Caco-2 (cell line): ENCODE measurements around the gene TTC33. TPM values are rescaled to one million over a fixed set of nuclear protein-coding genes. Genes with fewer than 3 reads are reported as not detected.

Source experiments
- BruUV-seq: library from RNA; stranded (reverse); fragments of 400-500 nt; replicated peaks from 2 replicates; lab custom pipeline; 2021; lab: Mats Ljungman, UMichigan
- CTCF ChIA-PET: fragments of 300-600 bp; sonication (Branson Sonifier 250); formaldehyde crosslinking; loops from one replicate; lab custom pipeline; 2022; ENCODE audit warnings: antibody characterized with exemption; lab: Charles Lee
- POLR2A ChIA-PET: fragments of 300-600 bp; sonication (Branson Sonifier 250); formaldehyde crosslinking; loops from one replicate; lab custom pipeline; 2022; ENCODE audit warnings: antibody characterized with exemption; lab: Charles Lee
- DNase-seq, 2 experiments: peaks; one replicate each; pipeline versions ENCODE4 v3.0.0 to v3.0.0-alpha.2; 2020 to 2022
- H3K27me3 ChIP-seq: replicated peaks from 2 replicates; pipeline ENCODE4 v1.6.0; 2011; ENCODE audit warnings: low read length; ENCODE audit not compliant: control insufficient read depth, insufficient read depth
- H3K36me3 ChIP-seq: 2 replicates; pipeline ENCODE4 v1.5.1; 2011; ENCODE audit warnings: low read length; ENCODE audit not compliant: control insufficient read depth, insufficient read depth
- H3K4me1 ChIP-seq: fragments of 250-450 bp; sonication (Bioruptor Pico); 2 replicates; pipeline ENCODE4 v1.5.1; 2020; ENCODE audit warnings: mild to moderate bottlenecking
- H3K4me3 ChIP-seq: 2 replicates; pipeline ENCODE4 v1.5.1; 2011; ENCODE audit warnings: low read depth, mild to moderate bottlenecking, control low read depth, low read length
- H3K9me3 ChIP-seq: fragments of 250-450 bp; sonication (Bioruptor Pico); 2 replicates; pipeline ENCODE4 v1.5.1; 2020; ENCODE audit warnings: mild to moderate bottlenecking, moderate library complexity
- H3K27ac Mint-ChIP-seq: one replicate; pipeline ENCODE4 v1.8.0; 2022; ENCODE audit warnings: mixed read lengths; ENCODE audit not compliant: unreplicated experiment
- H3K27me3 Mint-ChIP-seq: one replicate; pipeline ENCODE4 v1.8.0; 2022; ENCODE audit warnings: mixed read lengths; ENCODE audit not compliant: insufficient read depth, unreplicated experiment
- H3K36me3 Mint-ChIP-seq: one replicate; pipeline ENCODE4 v1.8.0; 2022; ENCODE audit warnings: mild to moderate bottlenecking, mixed read lengths; ENCODE audit not compliant: insufficient read depth, unreplicated experiment
- H3K4me1 Mint-ChIP-seq: one replicate; pipeline ENCODE4 v1.8.0; 2022; ENCODE audit warnings: low read depth, mixed read lengths; ENCODE audit not compliant: unreplicated experiment
- H3K4me3 Mint-ChIP-seq: one replicate; pipeline ENCODE4 v1.8.0; 2022; ENCODE audit warnings: mild to moderate bottlenecking, moderate library complexity, mixed read lengths; ENCODE audit not compliant: unreplicated experiment
- H3K9me3 Mint-ChIP-seq: one replicate; pipeline ENCODE4 v1.8.0; 2022; ENCODE audit warnings: mixed read lengths; ENCODE audit not compliant: unreplicated experiment
- intact Hi-C: fragments of 100-400 bp; cut with micrococcal nuclease; formaldehyde crosslinking; loops from one replicate; pipeline ENCODE4 v1.10.0; 2022; ENCODE audit not compliant: unreplicated experiment
- total RNA-seq: library from RNA; stranded (reverse); gene quantifications from 2 replicates; pipeline ENCODE4 v1.2.3, GENCODE V29; 2022
- TF ChIP-seq, protein P1 (sequence below), 2 experiments: fragments of 200-600 bp in 1 of 2; IDR thresholded peaks; 1 replicate in 1 of 2; 2 replicates in 1 of 2; pipeline versions ENCODE4 v1.5.1 to v1.8.0; 2011 to 2022; ENCODE audit warnings: antibody characterized with exemption in 1 of 2, control low read depth in 1 of 2, inconsistent platforms in 1 of 2, low read depth in 1 of 2, low read length in 1 of 2, mild to moderate bottlenecking in 1 of 2, moderate library complexity in 1 of 2; ENCODE audit not compliant: insufficient read depth in 1 of 2, severe bottlenecking in 1 of 2, unreplicated experiment in 1 of 2

Gene TTC33
- total RNA-seq, 1 experiment from 2014 or later = 8.6 TPM

- no peak overlapping the region for H3K4me3 ChIP-seq
Observed at GRCh38 chr5:40474250-40474649, 281.5 kb downstream of the TTC33 start.

GRCh38 chr5:40465416-40465815, 290.3 kb downstream of the TTC33 start:
- no TSS peak for BruUV-seq
- Mint-ChIP-seq H3K27me3 (peaks cover 2% of the 10 kb centered on the region), H3K4me3 (no peak overlapping the region), H3K27ac (no peak overlapping the region), H3K4me1 (no peaks in the 10 kb centered on the region), H3K9me3 (no peaks in the 10 kb centered on the region), H3K36me3 (no peaks in the 10 kb centered on the region)
- no peaks in the 10 kb centered on the region for H3K4me1 ChIP-seq
- no peaks in the 10 kb centered on the region for H3K9me3 ChIP-seq
- TF ChIP-seq, protein P1, sequence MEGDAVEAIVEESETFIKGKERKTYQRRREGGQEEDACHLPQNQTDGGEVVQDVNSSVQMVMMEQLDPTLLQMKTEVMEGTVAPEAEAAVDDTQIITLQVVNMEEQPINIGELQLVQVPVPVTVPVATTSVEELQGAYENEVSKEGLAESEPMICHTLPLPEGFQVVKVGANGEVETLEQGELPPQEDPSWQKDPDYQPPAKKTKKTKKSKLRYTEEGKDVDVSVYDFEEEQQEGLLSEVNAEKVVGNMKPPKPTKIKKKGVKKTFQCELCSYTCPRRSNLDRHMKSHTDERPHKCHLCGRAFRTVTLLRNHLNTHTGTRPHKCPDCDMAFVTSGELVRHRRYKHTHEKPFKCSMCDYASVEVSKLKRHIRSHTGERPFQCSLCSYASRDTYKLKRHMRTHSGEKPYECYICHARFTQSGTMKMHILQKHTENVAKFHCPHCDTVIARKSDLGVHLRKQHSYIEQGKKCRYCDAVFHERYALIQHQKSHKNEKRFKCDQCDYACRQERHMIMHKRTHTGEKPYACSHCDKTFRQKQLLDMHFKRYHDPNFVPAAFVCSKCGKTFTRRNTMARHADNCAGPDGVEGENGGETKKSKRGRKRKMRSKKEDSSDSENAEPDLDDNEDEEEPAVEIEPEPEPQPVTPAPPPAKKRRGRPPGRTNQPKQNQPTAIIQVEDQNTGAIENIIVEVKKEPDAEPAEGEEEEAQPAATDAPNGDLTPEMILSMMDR (IDR thresholded peaks at IDR 0.05; ENCODE audit: insufficient read depth in 1 of 2, low read depth in 1 of 2, low read length in 1 of 2, severe bottlenecking in 1 of 2, unreplicated experiment in 1 of 2) = no peak
- H3K27me3 ChIP-seq = no peaks in the 10 kb centered on the region
- CTCF ChIA-PET = no interaction called here
- intact Hi-C loops = no loop called here
- DNase-seq = no peak
- H3K36me3 ChIP-seq = no peaks in the 10 kb centered on the region
- POLR2A ChIA-PET = no interaction called here
- H3K4me3 ChIP-seq = no peak overlapping the region

More at GRCh38 chr5:40474250-40474649, 281.5 kb downstream of the TTC33 start:
- POLR2A ChIA-PET = no interaction called here
- H3K27me3 ChIP-seq = no peaks in the 10 kb centered on the region
- TF ChIP-seq, protein P1 (IDR thresholded peaks at IDR 0.05; ENCODE audit: insufficient read depth in 1 of 2, low read depth in 1 of 2, low read length in 1 of 2, severe bottlenecking in 1 of 2, unreplicated experiment in 1 of 2) = no peak
- intact Hi-C loops = no loop called here
- CTCF ChIA-PET = no interaction called here
- H3K9me3 Mint-ChIP-seq = peaks cover 9% of the 10 kb centered on the region
- no peaks in the 10 kb centered on the region for H3K4me1 ChIP-seq
- BruUV-seq = no TSS peak
- H3K27me3 Mint-ChIP-seq = peaks cover 23% of the 10 kb centered on the region
- no peaks in the 10 kb centered on the region for H3K9me3 ChIP-seq
- H3K4me3 Mint-ChIP-seq = no peak overlapping the region
- H3K27ac Mint-ChIP-seq = no peak overlapping the region
- no peaks in the 10 kb centered on the region for H3K36me3 Mint-ChIP-seq
- H3K4me1 Mint-ChIP-seq = no peaks in the 10 kb centered on the region
- no peaks in the 10 kb centered on the region for H3K36me3 ChIP-seq
- DNase-seq = no peak

DNA sequence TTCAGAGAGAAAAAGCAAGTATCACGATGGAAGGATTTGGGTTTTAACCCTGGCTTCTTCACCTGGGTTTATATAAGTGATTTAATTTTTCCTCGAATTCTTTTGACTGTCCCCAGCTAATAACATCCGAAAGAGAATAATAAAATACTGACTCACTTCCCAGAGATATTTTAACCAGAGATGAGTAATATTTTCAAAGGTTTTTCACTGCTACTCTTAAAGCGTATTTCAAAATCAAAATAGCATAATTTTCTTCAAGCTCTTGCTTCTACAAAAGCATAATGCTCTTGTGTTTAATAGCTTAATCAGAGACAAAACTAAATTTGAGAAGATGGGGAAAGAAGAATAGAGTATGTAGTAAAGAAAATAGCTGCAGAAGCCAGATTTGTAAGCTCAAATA, 291.2 kb downstream of the TTC33 start:
- Mint-ChIP-seq H3K9me3 (no peaks in the 10 kb centered on the region), H3K36me3 (no peaks in the 10 kb centered on the region), H3K4me3 (no peak overlapping the region), H3K27me3 (peaks cover 2% of the 10 kb centered on the region), H3K27ac (no peak overlapping the region), H3K4me1 (no peaks in the 10 kb centered on the region)
- H3K27me3 ChIP-seq = no peaks in the 10 kb centered on the region
- DNase-seq = no peak
- H3K4me1 ChIP-seq = no peaks in the 10 kb centered on the region
- no peaks in the 10 kb centered on the region for H3K9me3 ChIP-seq
- POLR2A ChIA-PET = no interaction called here
- TF ChIP-seq, protein P1 (IDR thresholded peaks at IDR 0.05; ENCODE audit: insufficient read depth in 1 of 2, low read depth in 1 of 2, low read length in 1 of 2, severe bottlenecking in 1 of 2, unreplicated experiment in 1 of 2) = no peak
- intact Hi-C loops = no loop called here
- H3K4me3 ChIP-seq = no peak overlapping the region
- H3K36me3 ChIP-seq = no peaks in the 10 kb centered on the region
- no TSS peak for BruUV-seq
- CTCF ChIA-PET = no interaction called here

Other genes with a start within 250 kb of the TTC33 start
- 0.16 TPM in 1 of 2 replicates, not detected in the other for gene PTGER4, start 76.0 kb downstream of the TTC33 start, total RNA-seq
- 64.6 and 69.2 TPM in 2 replicates for gene PRKAA1, start 42.4 kb upstream of the TTC33 start, total RNA-seq
- 1,699 and 1,723 TPM in 2 replicates for gene RPL37, start 79.3 kb upstream of the TTC33 start, total RNA-seq
- gene CARD6, start 85.4 kb upstream of the TTC33 start, total RNA-seq = 0.14 and 0.26 TPM in 2 replicates
- 0.63 TPM in 1 of 2 replicates, not detected in the other for gene C7, start 153.5 kb upstream of the TTC33 start, total RNA-seq